Tibial nerve (tissue), 3 donors: ENCODE results near the gene MEF2C.

Experiments
- CTCF ChIP-seq, 5 experiments: fragments of 200-600 bp in 3 of 5; fragments of 450-650 bp in 2 of 5; sonication (generic) in 3 of 5; IDR thresholded peaks; one replicate each; pipeline ENCODE4 v1.5.1; 2016 to 2019; ENCODE audit warnings: antibody characterized with exemption in 5 of 5, mild to moderate bottlenecking in 3 of 5, moderate library complexity in 2 of 5
- POLR2A ChIP-seq, 2 donors: fragments of 450-650 bp; IDR thresholded peaks; one replicate each; pipeline ENCODE4 v1.6.1; 2017; ENCODE audit warnings: antibody characterized with exemption in 2 of 2, mild to moderate bottlenecking in 2 of 2, moderate library complexity in 2 of 2

- TF ChIP-seq CTCF (IDR thresholded peaks at IDR 0.05) (no peak), POLR2A (IDR thresholded peaks at IDR 0.05) (no peak)
Measured at GRCh38 chr5:88845081-88845697, 37.8 kb downstream of the MEF2C start.
